DMS114 treated with DMSO at 0.1 percent for 48 hours (cell line): Measurements from ENCODE around the gene ABCA3.

Experiments used
- DNase-seq: peaks from one replicate; lab custom pipeline; 2025; ENCODE audit not compliant: unreplicated experiment; lab: John Stamatoyannopoulos, UW

ABCA3 gene

GRCh38 chr16:2235695-2236336, 104.7 kb downstream of the ABCA3 start:
- DNase-seq = no peak

DNA sequence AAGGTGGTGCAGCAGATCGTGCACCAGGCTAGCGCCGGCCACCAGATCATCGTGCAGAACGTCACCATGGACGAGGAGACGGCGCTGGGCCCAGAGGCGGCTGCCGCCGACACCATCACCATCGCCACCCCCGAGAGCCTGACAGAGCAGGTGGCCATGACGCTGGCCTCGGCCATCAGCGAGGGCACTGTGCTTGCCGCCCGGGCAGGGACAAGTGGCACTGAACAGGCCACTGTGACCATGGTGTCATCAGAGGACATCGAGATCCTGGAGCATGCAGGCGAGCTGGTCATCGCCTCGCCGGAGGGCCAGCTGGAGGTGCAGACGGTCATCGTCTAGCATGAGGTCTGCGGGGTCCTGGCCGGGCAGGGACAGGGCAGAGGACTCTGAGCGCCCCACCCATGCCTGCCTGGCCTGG, 105.3 kb downstream of the ABCA3 start:
- no peak for DNase-seq

- no peak for DNase-seq
Measured at GRCh38 chr16:2234813-2235170, 105.7 kb downstream of the ABCA3 start.

DNA sequence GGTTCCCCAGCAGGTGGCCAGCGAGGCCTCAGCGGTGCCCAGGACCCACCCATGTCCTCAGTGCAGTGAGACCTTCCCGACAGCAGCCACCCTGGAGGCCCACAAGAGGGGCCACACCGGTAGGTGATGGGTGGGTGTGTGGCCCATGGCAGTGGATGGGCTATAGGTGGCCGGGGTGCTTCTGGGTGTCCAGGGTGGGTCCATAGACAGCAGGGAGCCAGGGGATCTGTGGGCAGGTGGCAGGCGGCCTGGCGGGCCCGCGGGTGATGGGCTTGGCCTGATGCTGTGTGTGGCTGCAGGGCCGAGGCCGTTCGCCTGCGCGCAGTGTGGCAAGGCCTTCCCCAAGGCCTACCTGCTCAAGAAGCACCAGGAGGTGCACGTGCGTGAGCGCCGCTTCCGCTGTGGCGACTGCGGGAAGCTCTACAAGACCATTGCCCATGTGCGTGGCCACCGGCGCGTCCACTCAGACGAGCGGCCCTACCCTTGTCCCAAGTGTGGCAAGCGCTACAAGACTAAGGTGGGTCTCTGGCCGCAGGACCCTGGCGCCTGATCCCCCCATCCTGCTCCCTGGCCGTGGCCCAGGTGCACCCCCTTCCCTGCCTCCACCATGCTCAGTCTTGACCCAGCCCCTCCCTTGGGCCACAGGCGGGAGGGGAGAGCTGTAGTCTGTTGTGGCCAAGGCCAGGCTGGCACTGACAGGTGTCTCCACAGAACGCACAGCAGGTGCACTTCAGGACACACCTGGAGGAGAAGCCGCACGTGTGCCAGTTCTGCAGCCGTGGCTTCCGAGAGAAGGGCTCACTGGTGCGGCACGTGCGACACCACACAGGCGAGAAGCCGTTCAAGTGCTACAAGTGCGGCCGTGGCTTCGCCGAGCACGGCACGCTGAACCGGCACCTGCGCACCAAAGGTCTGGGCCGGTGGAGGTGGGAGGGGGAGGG, 106.4 kb downstream of the ABCA3 start:
- no peak for DNase-seq

DNA sequence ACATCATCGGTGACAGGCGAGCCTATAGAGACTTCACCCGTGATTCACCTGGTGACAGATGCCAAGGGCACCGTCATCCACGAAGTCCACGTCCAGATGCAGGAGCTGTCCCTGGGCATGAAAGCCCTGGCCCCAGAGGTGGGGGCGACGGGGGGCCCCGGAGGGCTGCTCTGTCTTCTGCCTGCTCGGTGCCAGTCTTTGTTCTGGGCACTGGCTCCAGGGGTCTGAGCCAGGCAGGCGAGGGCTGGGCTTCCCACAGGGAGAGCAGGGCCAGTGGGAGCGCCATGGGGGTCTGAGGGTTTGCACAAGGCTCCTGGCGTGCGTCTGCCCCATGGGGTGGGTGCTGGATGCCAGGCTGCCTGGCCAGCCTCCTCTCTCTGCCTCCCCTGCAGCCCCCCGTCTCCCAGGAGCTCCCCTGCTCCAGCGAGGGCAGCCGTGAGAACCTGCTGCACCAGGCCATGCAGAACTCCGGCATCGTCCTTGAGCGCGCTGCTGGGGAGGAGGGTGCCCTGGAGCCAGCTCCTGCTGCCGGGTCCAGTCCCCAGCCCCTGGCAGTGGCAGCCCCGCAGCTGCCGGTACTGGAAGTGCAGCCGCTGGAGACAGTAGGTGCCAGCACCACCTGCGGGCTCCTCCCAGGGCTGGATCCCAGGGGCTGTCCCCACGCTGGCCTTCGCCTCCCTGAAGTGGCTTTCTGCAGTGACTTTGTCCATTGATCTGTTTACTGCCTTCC, 107.3 kb downstream of the ABCA3 start:
- DNase-seq = no peak

- no peak for DNase-seq
Measured at GRCh38 chr16:2232094-2232990, 108.2 kb downstream of the ABCA3 start.

GRCh38 chr16:2231016-2231931, 109.3 kb downstream of the ABCA3 start:
- no peak for DNase-seq

DNA sequence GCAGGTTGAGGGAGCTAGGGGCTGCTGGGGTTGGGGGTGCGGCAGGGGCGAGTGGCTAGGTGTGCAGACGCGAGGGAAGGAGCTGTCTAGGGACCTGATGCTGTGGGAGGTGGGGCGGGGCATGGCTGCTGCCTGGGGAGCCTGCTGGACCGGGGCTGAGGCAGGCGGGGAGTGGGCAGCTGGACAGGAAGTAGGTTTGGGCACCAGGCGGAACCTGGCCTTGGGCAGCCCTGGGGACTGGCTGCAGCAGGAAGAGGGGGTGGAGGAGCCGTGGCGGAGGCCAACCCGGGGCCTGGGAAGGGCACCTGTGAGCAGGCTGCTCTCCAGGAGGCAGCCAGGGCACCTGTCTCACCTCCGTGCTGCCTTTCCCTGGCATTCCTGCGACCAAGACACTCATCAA, 110.2 kb downstream of the ABCA3 start:
- DNase-seq = no peak

DNA sequence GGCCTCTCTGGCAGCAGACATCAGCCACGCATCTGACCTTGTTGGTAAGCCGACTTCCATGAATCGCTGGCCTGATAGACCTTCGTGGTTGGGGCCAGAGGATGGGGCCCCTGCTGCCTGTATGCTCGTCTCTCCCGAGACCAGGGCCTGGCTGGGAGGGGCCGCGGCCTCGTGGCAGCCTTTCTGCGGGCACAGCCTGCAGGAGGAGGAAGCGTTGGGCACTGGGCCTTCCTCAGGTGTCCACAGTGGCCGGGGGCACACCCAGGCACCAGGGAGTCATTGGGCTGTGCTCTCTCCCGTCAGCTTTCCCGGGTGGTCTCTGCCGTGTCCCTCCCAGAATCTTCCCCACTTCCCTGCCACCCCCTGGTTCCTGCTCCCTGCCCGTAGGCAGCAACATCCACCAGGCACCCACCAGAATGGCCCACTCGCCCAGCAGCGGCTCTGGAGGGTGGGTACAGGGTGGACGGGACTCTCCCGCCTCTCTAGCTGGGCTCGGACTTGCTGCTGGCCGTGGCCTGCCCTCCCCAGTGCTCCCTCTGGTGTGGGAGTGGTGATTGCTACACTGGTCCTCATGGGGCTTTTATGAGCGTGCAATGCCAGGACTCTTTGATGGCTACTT, 110.8 kb downstream of the ABCA3 start:
- DNase-seq = no peak

GRCh38 chr16:2229091-2229490, 111.4 kb downstream of the ABCA3 start:
- DNase-seq = no peak

DNA sequence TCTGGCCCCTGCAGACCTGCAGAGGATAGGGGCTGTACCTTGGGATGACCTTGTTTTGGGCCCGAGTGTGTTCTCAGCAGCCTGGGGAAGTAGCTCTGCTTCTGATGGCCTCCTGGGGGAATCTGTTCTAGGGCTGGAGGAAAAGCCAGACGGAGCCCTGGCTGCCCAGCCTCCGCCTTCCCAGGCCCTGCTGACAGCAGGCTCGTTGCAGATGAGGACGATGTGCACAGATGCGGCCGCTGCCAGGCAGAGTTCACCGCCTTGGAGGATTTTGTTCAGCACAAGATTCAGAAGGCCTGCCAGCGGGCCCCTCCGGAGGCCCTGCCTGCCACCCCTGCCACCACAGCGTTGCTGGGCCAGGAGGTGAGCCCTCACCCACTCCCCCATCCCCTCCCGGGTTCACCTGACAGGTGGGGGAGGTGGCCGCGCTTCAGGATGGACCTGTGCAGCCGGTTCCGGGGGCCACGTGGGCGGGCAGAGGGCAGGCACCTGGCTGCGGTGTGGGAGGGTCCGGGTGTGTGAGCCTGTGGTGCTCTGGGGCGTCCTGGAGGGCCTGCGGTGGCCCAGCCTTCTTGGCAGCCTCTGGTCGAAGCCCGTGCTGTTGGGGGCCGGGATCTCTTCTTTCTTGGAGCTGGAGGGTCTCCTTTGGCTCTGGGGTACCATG, 112.2 kb downstream of the ABCA3 start:
- DNase-seq = no peak

- no peak for DNase-seq
Measured at GRCh38 chr16:2226918-2227317, 113.6 kb downstream of the ABCA3 start.

- no peak for DNase-seq
Measured at GRCh38 chr16:2226245-2226793, 114.2 kb downstream of the ABCA3 start.
